Body of pancreas (tissue), 4 donors: ENCODE measurements around the gene CDK13. TPM values are rescaled to one million over a fixed set of nuclear protein-coding genes. Genes with fewer than 3 reads are reported as not detected.
"Not testable (repeated sequence)": the region's sequence is repeated elsewhere in the genome, so short reads cannot be mapped to it uniquely, and the experiment has no call there.

ENCODE experiments used
- ATAC-seq: fragments of 150-250 bp; one replicate; pipeline ENCODE4 v1.9.1; 2016
- DNase-seq, 4 donors: peaks; one replicate each; pipeline ENCODE4 v3.0.0-alpha.2; 2019
- H3K27ac ChIP-seq, 4 donors: fragments of 200-600 bp; sonication (generic); 1 replicate in 3 of 4; 2 replicates in 1 of 4; pipeline versions ENCODE4 v1.5.1 to v1.6.1; 2016 to 2019; ENCODE audit warnings: mild to moderate bottlenecking in 1 of 4, mixed read lengths in 1 of 4, moderate library complexity in 1 of 4
- H3K27me3 ChIP-seq, 2 donors: fragments of 200-600 bp; sonication (generic); one replicate each; pipeline ENCODE4 v1.6.0; 2016; ENCODE audit warnings: mild to moderate bottlenecking in 1 of 2
- H3K36me3 ChIP-seq, 2 donors: fragments of 200-600 bp; sonication (generic); replicated peaks in 1 of 2; 2 replicates each; pipeline ENCODE4 v1.5.1; 2016; ENCODE audit warnings: low read depth in 2 of 2; ENCODE audit not compliant: insufficient read depth in 1 of 2
- H3K4me1 ChIP-seq: fragments of 200-600 bp; sonication (generic); one replicate; pipeline ENCODE4 v1.6.0; 2016
- H3K4me3 ChIP-seq, 2 donors: fragments of 200-600 bp; sonication (generic); 1 replicate in 1 of 2; 2 replicates in 1 of 2; pipeline ENCODE4 v1.5.1; 2016 to 2019
- H3K9me3 ChIP-seq, 3 donors: fragments of 200-600 bp; sonication (generic); 1 replicate in 2 of 3; 2 replicates in 1 of 3; pipeline ENCODE4 v1.5.1; 2016
- CTCF ChIP-seq, 7 experiments: fragments of 450-650 bp in 4 of 7; fragments of 200-600 bp in 3 of 7; sonication (generic) in 3 of 7; IDR thresholded peaks; one replicate each; pipeline ENCODE4 v1.5.1; 2016 to 2019; ENCODE audit warnings: antibody characterized with exemption in 7 of 7
- POLR2A ChIP-seq, 3 donors: fragments of 450-650 bp; IDR thresholded peaks; one replicate each; pipeline ENCODE4 v1.6.1; 2016; ENCODE audit warnings: antibody characterized with exemption in 3 of 3, mild to moderate bottlenecking in 2 of 3
- WGBS, 2 donors: methylation state at CpG; one replicate each; pipeline ENCODE4 v1.1.5; 2017; 5-methylcytosine and 5-hydroxymethylcytosine counted together
- intact Hi-C: fragments of 100-400 bp; cut with DNase I; formaldehyde crosslinking; loops from one replicate; pipeline ENCODE4 v1.15.1; 2023
- total RNA-seq, 2 donors: library from RNA; depleted of rRNA; stranded (reverse); fragments of >200 nt; gene quantifications; one replicate each; pipeline ENCODE4 v1.1.0, GENCODE V29; 2016

The CDK13 gene
- total RNA-seq, 2 donors from 2014 or later = 73.2 to 97.6 TPM

- Histone ChIP-seq H3K27me3 (no peaks in the 10 kb centered on the region), H3K27ac (no peak overlapping the region), H3K4me3 (no peak overlapping the region), H3K36me3 (no peaks in the 10 kb centered on the region), H3K9me3 (no peaks in the 10 kb centered on the region), H3K4me1 (peaks cover 12% of the 10 kb centered on the region)
- 88 to 90% methylated on average over 5 of the region's 5 CpGs for WGBS, 2 donors
- TF ChIP-seq POLR2A (IDR thresholded peaks at IDR 0.05) (no peak), CTCF (IDR thresholded peaks at IDR 0.05) (no peak)
- DNase-seq (no peak), ATAC-seq (no peak)
- intact Hi-C loops = no loop called here
These were observed 170.0 kb downstream of the CDK13 start for GRCh38 chr7:40120020-40120419.

GRCh38 chr7:40122100-40122939 is 172.3 kb downstream of the CDK13 start:
- H3K27ac ChIP-seq, intact Hi-C loops, H3K27me3 ChIP-seq, H3K36me3 ChIP-seq, DNase-seq, ATAC-seq, H3K4me3 ChIP-seq, H3K9me3 ChIP-seq: not testable (repeated sequence)
- H3K4me1 ChIP-seq = peaks cover 12% of the 10 kb centered on the region
- 62 to 69% methylated on average over 14 of the region's 14 CpGs for WGBS, 2 donors

- no peaks in the 10 kb centered on the region for H3K9me3 ChIP-seq
- intact Hi-C loops = no loop called here
- no peak for ATAC-seq
- no peak for DNase-seq
- 95 to 100% methylated on average over 2 of the region's 2 CpGs for WGBS, 2 donors
- H3K27ac ChIP-seq = no peak overlapping the region
- H3K4me3 ChIP-seq = no peak overlapping the region
- TF ChIP-seq POLR2A (IDR thresholded peaks at IDR 0.05) (no peak), CTCF (IDR thresholded peaks at IDR 0.05) (no peak)
- H3K27me3 ChIP-seq = no peaks in the 10 kb centered on the region
- no peaks in the 10 kb centered on the region for H3K36me3 ChIP-seq
- peaks cover 12% of the 10 kb centered on the region for H3K4me1 ChIP-seq
These were observed 172.8 kb downstream of the CDK13 start for GRCh38 chr7:40122940-40123254.

GRCh38 chr7:40133561-40134427 is 183.7 kb downstream of the CDK13 start:
- Histone ChIP-seq H3K4me3 (peak overlapping the region; percentile 58 to 96), H3K4me1 (peaks cover 31% of the 10 kb centered on the region), H3K27ac (peak overlapping the region; percentile 57 to 92 (median 90)), H3K27me3 (no peaks in the 10 kb centered on the region), H3K36me3 (no peaks in the 10 kb centered on the region), H3K9me3 (no peaks in the 10 kb centered on the region)
- peak in 1 of 4 donors; percentile 11 for DNase-seq
- peak; percentile 64 for ATAC-seq
- TF ChIP-seq POLR2A (IDR thresholded peaks at IDR 0.05) (no peak), CTCF (IDR thresholded peaks at IDR 0.05) (no peak)
- intact Hi-C loops = no loop called here
- 0 to 1% methylated on average over 32 to 36 of the region's 36 CpGs for WGBS, 2 donors
